DMS53 treated with DMSO at 0.1 percent for 48 hours (cell line): Measurements from ENCODE around the gene VWA7.
A peak's percentile ranks its signal among the peaks of the same experiment; 100 is the strongest.
"Not testable (repeated sequence)": the region's sequence is repeated elsewhere in the genome, so short reads cannot be mapped to it uniquely, and the experiment has no call there.

ENCODE experiments used
- DNase-seq: peaks from one replicate; lab custom pipeline; 2025; ENCODE audit not compliant: unreplicated experiment; lab: John Stamatoyannopoulos, UW

Gene VWA7, protein sequence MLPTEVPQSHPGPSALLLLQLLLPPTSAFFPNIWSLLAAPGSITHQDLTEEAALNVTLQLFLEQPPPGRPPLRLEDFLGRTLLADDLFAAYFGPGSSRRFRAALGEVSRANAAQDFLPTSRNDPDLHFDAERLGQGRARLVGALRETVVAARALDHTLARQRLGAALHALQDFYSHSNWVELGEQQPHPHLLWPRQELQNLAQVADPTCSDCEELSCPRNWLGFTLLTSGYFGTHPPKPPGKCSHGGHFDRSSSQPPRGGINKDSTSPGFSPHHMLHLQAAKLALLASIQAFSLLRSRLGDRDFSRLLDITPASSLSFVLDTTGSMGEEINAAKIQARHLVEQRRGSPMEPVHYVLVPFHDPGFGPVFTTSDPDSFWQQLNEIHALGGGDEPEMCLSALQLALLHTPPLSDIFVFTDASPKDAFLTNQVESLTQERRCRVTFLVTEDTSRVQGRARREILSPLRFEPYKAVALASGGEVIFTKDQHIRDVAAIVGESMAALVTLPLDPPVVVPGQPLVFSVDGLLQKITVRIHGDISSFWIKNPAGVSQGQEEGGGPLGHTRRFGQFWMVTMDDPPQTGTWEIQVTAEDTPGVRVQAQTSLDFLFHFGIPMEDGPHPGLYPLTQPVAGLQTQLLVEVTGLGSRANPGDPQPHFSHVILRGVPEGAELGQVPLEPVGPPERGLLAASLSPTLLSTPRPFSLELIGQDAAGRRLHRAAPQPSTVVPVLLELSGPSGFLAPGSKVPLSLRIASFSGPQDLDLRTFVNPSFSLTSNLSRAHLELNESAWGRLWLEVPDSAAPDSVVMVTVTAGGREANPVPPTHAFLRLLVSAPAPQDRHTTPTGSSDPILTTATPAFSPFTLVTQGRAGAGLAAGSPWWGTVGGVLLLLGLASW

GRCh38 chr6:31776989-31777666, at the start of gene VWA7:
Gene VWA7, minus strand, starts transcription at chr6:31777328. Its CDS starts 549 bp downstream, at chr6:31776779.
- peak; percentile 91 for DNase-seq

GRCh38 chr6:31826793-31827285, 49.7 kb upstream of the VWA7 start:
- DNase-seq, result no peak

- DNase-seq, result no peak
Observed at GRCh38 chr6:31825553-31825952, 48.4 kb upstream of the VWA7 start.

DNA sequence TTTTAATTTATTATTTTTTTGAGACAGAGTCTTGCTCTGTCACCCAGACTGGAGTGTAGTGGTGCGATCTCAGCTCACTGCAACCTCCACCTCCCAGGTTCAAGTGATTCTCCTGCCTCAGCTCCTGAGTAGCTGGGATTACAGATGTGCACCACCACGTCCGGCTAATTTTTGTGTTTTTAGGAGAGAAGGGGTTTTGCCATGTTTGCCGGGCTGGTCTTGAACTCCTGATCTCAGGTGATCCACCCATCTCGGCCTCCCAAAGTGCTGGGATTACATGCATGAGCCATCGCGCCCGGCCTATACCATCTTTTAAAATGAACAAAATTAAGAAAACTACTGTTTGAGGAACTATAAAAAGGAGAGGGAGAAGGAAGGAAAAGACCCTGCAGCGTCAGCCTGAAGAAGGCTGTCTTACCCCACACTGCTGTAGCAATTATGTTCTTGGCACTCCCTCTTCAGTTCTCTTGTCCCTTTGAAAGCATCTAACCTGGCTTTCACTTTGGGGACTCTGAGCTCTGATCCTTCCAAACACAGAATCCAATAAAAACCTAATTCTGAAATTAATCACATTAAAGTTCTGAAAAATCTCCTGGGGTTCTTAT, 46.6 kb upstream of the VWA7 start:
- DNase-seq, result not testable (repeated sequence)

DNA sequence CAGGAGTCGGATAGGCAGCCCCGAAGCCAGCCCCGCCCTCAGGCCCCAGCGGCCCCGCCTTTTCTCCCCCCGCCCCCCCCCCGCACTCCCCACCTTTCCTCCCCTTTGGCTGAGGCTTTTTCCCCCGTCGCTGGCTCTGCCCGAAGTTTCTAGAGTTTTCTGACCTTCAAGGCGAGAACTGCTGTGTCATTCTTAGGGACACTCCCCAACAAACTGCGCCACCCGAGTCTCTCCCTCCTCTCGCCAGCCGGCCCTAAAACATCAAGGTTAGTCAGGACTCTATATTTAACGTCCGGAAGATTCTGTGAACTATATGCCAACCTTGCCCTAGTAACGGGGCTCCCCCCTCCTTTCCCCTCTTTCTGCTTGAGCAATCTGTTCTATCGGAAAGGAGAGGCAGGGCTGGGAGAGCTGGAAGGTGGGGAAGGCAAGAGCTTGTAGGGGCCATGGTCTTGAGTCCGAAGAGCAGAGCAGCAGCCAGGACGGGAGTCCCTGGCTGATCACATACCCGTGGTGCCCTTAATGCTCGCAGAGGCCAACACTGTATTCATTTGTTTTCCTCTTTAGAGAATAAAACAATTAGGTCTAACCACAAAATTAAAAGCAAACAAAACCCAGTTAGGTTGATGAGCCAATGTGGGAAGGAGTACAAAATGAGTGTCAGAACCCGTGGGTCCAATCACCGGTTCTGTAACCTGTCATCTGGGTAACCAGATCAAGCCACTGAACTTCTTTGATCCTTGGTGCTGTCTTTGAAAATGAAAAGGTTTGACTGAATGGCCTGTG, 45.1 kb upstream of the VWA7 start:
- peak; percentile 63 for DNase-seq

DNA sequence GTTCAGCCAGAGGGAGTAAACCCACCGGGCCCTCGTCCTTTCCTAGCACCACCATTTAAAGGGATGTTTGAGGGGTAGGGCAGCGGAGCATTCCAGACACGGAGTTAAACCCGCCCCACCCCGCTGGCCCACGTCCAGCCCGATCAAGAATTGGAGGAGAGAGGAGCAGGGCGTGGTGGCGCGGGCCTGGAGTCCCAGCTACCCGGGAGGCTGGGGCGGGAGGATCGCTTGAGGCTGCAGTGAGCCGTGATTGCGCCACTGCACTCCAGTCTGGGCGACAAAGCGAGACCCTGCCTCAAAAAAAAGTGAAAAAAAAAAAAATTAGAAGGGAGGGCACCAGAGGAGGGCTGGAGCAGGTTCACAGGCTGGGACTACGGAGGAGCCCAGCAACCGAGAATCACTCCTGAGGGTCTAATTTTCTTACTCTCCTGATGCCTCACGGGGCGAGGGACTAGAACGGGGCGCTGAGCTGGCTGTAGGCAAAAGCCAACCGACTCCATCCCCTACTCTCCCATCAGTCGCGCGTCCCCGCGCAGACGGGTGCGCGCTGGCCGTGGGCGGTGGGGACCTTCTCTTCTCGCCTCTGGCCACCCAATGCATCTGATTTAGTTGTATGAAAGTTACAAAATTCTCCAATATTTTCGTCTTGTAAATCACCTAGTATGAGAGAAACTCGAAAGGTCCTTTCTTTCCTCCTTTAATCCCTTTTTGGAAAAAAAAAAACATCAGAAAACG, 44.3 kb upstream of the VWA7 start:
- peak; percentile 63 for DNase-seq

GRCh38 chr6:31820399-31820798, 43.3 kb upstream of the VWA7 start:
- not testable (repeated sequence) for DNase-seq

- DNase-seq, result no peak
Observed at GRCh38 chr6:31819871-31820299, 42.8 kb upstream of the VWA7 start.

DNA sequence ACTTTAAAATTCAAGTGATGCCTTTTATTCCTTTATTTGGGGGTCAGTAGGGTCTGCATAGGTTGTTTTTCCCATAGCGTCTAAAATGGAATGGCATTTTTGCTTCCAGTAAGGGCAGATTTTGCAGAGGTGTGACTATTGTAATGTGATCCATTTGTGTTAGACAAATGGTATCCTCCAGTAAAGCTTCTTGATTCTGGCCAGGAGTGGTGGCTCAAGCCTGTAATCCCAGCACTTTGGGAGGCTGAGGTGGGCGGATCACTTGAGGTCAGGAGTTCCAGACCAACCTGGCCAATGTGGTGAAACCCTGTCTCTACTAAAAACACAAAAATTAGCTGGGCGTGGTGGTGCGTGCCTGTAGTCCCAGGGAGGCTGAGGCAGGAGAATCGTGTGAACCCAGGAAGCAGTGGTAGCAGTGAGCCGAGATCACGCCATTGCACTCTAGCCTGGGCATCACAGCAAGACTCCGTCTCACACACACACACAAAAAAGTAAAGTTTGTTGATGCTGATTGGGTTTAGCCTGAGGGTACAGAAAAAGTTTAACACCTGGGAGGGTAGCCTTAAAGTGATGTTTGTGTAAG, 40.9 kb upstream of the VWA7 start:
- not testable (repeated sequence) for DNase-seq

- not testable (repeated sequence) for DNase-seq
Observed at GRCh38 chr6:31817133-31817928, 40.2 kb upstream of the VWA7 start.

- peak; percentile 94 for DNase-seq
Observed at GRCh38 chr6:31815025-31815838, 38.1 kb upstream of the VWA7 start, which contains the start of the genes HSPA1A and HSPA1L. Gene HSPA1A, plus strand, starts transcription at chr6:31815543. Its CDS starts 214 bp downstream, at chr6:31815757. Gene HSPA1L, minus strand, starts transcription at chr6:31815283. Its CDS starts 3,311 bp downstream, at chr6:31811972.

DNA sequence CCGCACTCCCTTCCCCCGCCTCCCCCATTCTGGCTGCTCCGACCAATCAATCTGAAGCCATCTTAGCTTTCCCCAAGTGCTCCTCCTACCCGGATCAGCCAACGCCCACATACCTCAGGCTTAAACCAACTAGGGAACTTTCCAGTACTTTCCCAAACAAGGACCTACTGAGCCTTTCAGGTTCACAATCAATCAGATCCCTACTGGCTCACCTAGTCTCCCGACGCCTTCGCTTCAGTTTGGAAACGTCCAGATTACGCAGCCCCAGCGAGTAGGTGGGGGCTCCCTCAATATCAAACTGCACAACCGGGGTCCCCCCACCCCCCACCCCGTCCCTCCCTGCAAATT, 37.5 kb upstream of the VWA7 start:
- peak; percentile 92 for DNase-seq

- DNase-seq, result no peak
Observed at GRCh38 chr6:31813465-31813849, 36.3 kb upstream of the VWA7 start.

DNA sequence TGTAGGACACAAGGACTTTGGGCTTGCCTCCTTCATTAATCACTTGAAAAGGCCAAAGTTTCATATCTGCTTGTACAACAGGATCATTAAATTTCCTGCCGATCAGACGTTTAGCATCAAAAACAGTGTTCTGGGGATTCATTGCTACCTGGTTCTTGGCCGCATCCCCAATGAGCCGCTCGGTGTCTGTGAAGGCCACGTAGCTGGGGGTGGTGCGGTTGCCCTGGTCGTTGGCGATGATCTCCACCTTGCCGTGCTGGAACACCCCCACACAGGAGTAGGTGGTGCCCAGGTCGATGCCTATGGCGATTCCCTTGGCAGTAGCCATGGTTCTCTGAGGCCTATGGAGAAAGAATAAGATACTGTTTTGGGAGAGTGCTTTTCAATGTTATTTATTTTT, 34.5 kb upstream of the VWA7 start:
- no peak for DNase-seq

DNA sequence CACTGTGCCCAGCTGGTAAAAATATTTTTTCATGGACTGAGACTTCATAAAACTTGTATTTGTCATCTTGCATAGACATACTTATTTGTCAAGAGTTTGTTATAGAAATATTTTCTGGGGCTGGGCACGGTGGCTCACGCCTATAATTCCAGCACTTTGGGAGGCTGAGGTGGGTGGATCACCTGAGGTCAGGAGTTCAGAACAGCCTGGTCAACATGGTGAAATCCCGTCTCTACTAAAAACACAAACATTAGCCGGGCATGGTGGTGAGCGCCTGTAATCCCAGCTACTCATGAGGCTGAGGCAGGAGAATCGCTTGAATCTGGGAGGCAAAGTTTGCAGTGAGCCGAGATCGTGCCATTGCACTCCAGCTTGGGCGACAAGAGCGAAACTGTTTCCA, 31.5 kb upstream of the VWA7 start:
- DNase-seq, result not testable (repeated sequence)

DNA sequence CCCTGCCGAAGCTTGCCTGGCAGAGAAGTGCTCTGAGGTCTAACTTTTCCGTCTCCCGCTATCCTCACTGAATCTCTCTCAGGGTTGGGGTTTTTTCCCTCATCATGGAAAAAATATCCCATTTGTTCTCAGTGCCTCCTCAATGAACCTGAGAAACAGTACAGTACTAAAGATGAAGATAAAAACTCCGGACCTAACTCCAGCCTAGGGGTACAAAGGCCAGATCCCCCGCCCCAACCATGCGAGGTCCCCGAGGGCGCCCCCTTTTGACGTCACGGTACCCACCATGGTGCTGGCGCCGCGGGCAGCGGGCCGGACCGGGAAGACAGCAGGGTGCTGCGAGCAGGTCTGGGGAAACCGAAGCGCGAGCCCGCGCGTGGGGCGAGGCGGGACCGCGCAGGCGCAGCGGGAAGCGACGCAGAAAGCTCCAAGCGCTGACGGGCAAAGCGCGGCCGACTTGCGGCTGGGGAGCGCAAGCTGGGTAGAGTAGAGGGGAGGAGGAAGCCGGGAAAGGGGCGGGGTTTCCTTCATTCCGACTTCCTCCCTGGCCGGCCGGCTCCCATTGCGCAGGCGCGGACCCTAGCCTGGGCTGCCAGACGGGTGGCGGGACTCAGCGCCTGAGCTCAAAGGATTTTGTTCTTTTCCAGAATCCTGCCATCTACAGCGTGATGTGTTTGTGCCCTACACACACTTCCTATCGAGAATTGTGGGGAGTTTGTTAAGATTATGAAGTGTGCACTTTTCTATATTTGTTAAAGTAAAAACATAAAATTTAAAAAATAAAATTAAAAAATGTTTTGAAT, 29.5 kb upstream of the VWA7 start, which contains the start of gene LSM2:
TSS of gene LSM2 (minus strand) at position 497 of the 803 bp plus-strand sequence. CDS start at position 288, 209 bp downstream.
- DNase-seq, result peak; percentile 94
